HepG2 (cell line): ENCODE data around the gene SEMA3B. TPM values are rescaled to one million over a fixed set of nuclear protein-coding genes. Genes with fewer than 3 reads are reported as not detected.

Experiments
- DMAP1 ChIP-seq: IDR thresholded peaks from 2 replicates; pipeline ENCODE4 v1.6.1; 2016
- EHMT2 ChIP-seq: fragments of 200-600 bp; sonication (generic); IDR thresholded peaks from 2 replicates; pipeline ENCODE4 v1.7.0; 2017; ENCODE audit warnings: antibody characterized with exemption, low read depth, low read length, borderline replicate concordance
- FOXO1 ChIP-seq: sonication (generic); formaldehyde crosslinking; IDR thresholded peaks from 2 replicates; pipeline ENCODE4 v1.4.0; 2020; ENCODE audit warnings: missing genetic modification reagents
- GATA4 ChIP-seq: sonication (generic); IDR thresholded peaks from 2 replicates; pipeline ENCODE4 v1.6.1; 2016; ENCODE audit warnings: antibody characterized with exemption, low read depth, borderline replicate concordance
- GATAD2A ChIP-seq: IDR thresholded peaks from 2 replicates; pipeline ENCODE4 v1.6.1; 2016
- GMEB2 ChIP-seq: IDR thresholded peaks from 2 replicates; pipeline ENCODE4 v1.6.1; 2016; ENCODE audit warnings: missing biosample characterization, missing genetic modification reagents, low read depth
- HOXA5 ChIP-seq: sonication (generic); formaldehyde crosslinking; IDR thresholded peaks from 2 replicates; pipeline ENCODE4 v1.4.0; 2020; ENCODE audit warnings: missing genetic modification reagents
- KDM1A ChIP-seq: IDR thresholded peaks from 2 replicates; pipeline ENCODE4 v1.6.1; 2016; ENCODE audit warnings: missing compliant biosample characterization
- PLSCR1 ChIP-seq: sonication (generic); formaldehyde crosslinking; IDR thresholded peaks from 2 replicates; pipeline ENCODE4 v1.5.0; 2020; ENCODE audit warnings: missing genetic modification reagents, mild to moderate bottlenecking, borderline replicate concordance
- PRDM4 ChIP-seq: sonication (generic); formaldehyde crosslinking; IDR thresholded peaks from 2 replicates; pipeline ENCODE4 v1.9.0; 2021; ENCODE audit warnings: missing genetic modification reagents, borderline replicate concordance
- TFE3 ChIP-seq: IDR thresholded peaks from 2 replicates; pipeline ENCODE4 v1.6.1; 2016
- ZBTB39 ChIP-seq: sonication (generic); formaldehyde crosslinking; IDR thresholded peaks from 2 replicates; pipeline ENCODE4 v1.5.0; 2020; ENCODE audit warnings: missing genetic modification reagents
- ZC3H4 ChIP-seq: sonication (generic); formaldehyde crosslinking; IDR thresholded peaks from 2 replicates; pipeline ENCODE4 v1.4.0; 2020; ENCODE audit warnings: missing genetic modification reagents, borderline replicate concordance
- ZNF143 ChIP-seq: sonication (generic); formaldehyde crosslinking; IDR thresholded peaks from 2 replicates; pipeline ENCODE4 v1.4.0; 2020; ENCODE audit warnings: missing genetic modification reagents
- ZNF276 ChIP-seq: sonication (generic); formaldehyde crosslinking; IDR thresholded peaks from 2 replicates; pipeline ENCODE4 v1.4.0; 2020; ENCODE audit warnings: mild to moderate bottlenecking, low read depth, missing genetic modification reagents
- ZNF550 ChIP-seq: sonication (generic); formaldehyde crosslinking; IDR thresholded peaks from 2 replicates; pipeline ENCODE4 v1.4.0; 2020; ENCODE audit warnings: mild to moderate bottlenecking, missing genetic modification reagents, borderline replicate concordance
- ZNF788 ChIP-seq: sonication (generic); formaldehyde crosslinking; IDR thresholded peaks from 2 replicates; pipeline ENCODE4 v1.5.0; 2020; ENCODE audit warnings: mild to moderate bottlenecking, missing genetic modification reagents, borderline replicate concordance
- ZSCAN29 ChIP-seq: sonication (generic); formaldehyde crosslinking; conservative IDR thresholded peaks from 2 replicates; pipeline ENCODE4 v1.4.0; 2020; ENCODE audit warnings: mild to moderate bottlenecking, missing genetic modification reagents
- polyA plus RNA-seq, 8 experiments: library from polyadenylated mRNA; depleted of rRNA in 3 of 8; stranded (reverse) in 7 of 8; unstranded in 1 of 8; fragments of >200 nt; fragmentation: Illumina TruSeq in 4 of 8; extraction: Trizol in 4 of 8; gene quantifications; 2 replicates each; pipeline versions ENCODE4 v1.2.1 to v1.2.3, GENCODE V29; 2011 to 2016; ENCODE audit warnings: low read depth in 4 of 8, missing spikeins in 1 of 8, mixed read lengths in 1 of 8; ENCODE audit not compliant: insufficient read depth in 1 of 8
- total RNA-seq, 5 experiments: library from RNA; depleted of rRNA; stranded (reverse); fragments of >200 nt; fragmentation: Illumina TruSeq; extraction: Trizol; gene quantifications; 2 replicates each; pipeline ENCODE4 v1.2.3, GENCODE V29; 2016; ENCODE audit warnings: low read depth in 1 of 5

Gene SEMA3B
- total and polyA plus RNA-seq, 2 of the 13 experiments (the other 11 are each of a cell fraction or from before 2014, with no cell fraction given) = 93.2 to 158 TPM

- TF ChIP-seq EHMT2 (no peak), ZNF788 (CRISPR knock-in tag) (0 out of 2 replicates have a peak, but pooled peaks have one; percentile 13), PRDM4 (no peak), FOXO1 (CRISPR knock-in tag) (no peak), KDM1A (no peak), DMAP1 (CRISPR knock-in tag) (no peak), ZSCAN29 (CRISPR knock-in tag) (no peak), ZNF143 (CRISPR knock-in tag) (no peak; the same call in 1 of the 2 replicates), GATA4 (no peak), GMEB2 (CRISPR knock-in tag) (no peak), PLSCR1 (CRISPR knock-in tag) (no peak), HOXA5 (CRISPR knock-in tag) (no peak), ZNF276 (CRISPR knock-in tag) (no peak), ZC3H4 (peak; percentile 40; the same call in 1 of the 2 replicates), TFE3 (no peak), ZNF550 (CRISPR knock-in tag) (no peak), ZBTB39 (CRISPR knock-in tag) (no peak), GATAD2A (no peak)
Observed at GRCh38 chr3:50319894-50320625, 51.1 kb downstream of the SEMA3B start (continued).
